Measurements from ENCODE around the gene KIN. TPM values are rescaled to one million over a fixed set of nuclear protein-coding genes. Genes with fewer than 3 reads are reported as not detected.
"Not testable (repeated sequence)": the region's sequence is repeated elsewhere in the genome, so short reads cannot be mapped to it uniquely, and the experiment has no call there.

KIN gene
- polyA plus RNA-seq, 2 of the 4 experiments (the other 2 are of a cell fraction) = 8.3 to 19.0 TPM

GRCh38 chr10:7755103-7755502, 32.7 kb downstream of the KIN start:
- no peaks in the 10 kb centered on the region for H3K4me1 ChIP-seq
- no peak for FAIRE-seq
- ATAC-seq = no peak
- CTCF ChIA-PET = interaction anchor here (0.9 to 2.0 kb wide), 2 partner anchors 16 to 43 kb away, joined by 4 to 7 read pairs; no protein-coding TSS in a partner anchor
- no peak overlapping the region for H3K4me2 ChIP-seq
- 96% methylated on average over 3 of the region's 3 CpGs for WGBS (ENCODE audit: missing lambda C conversion rate)
- TF ChIP-seq NPAS2 (CRISPR knock-in tag; IDR thresholded peaks at IDR 0.05; ENCODE audit: borderline replicate concordance) (no peak), SREBF2 (IDR thresholded peaks at IDR 0.05) (no peak), ZSCAN20 (CRISPR knock-in tag; IDR thresholded peaks at IDR 0.05) (no peak), ZNF302 (CRISPR knock-in tag; IDR thresholded peaks at IDR 0.05) (no peak), GATA3 (IDR thresholded peaks at IDR 0.05; ENCODE audit: borderline replicate concordance) (no peak), HOXB13 (CRISPR knock-in tag; IDR thresholded peaks at IDR 0.05; ENCODE audit: low read depth) (no peak), BHLHE40 (IDR thresholded peaks at IDR 0.05; ENCODE audit: low read depth, low read length) (no peak), RNF2 (IDR thresholded peaks at IDR 0.05; ENCODE audit: borderline replicate concordance, low read depth) (no peak), ZC3H11A (IDR thresholded peaks at IDR 0.05) (no peak), JUNB (IDR thresholded peaks at IDR 0.05) (no peak), SMC3 (IDR thresholded peaks at IDR 0.05) (no peak), HOXB5 (CRISPR knock-in tag; IDR thresholded peaks at IDR 0.05) (no peak), TP53 (CRISPR knock-in tag; IDR thresholded peaks at IDR 0.05) (no peak), MYC (IDR thresholded peaks at IDR 0.05; ENCODE audit: borderline replicate concordance, low read length) (no peak)
- H3K27ac ChIP-seq = no peak overlapping the region
- DNase-seq (ENCODE audit: low read depth in 1 of 2, low spot score in 1 of 2) = no peak
- H3K9me3 ChIP-seq = no peaks in the 10 kb centered on the region
- no peak overlapping the region for H3K4me3 ChIP-seq
- POLR2A ChIA-PET = no interaction called here

DNA sequence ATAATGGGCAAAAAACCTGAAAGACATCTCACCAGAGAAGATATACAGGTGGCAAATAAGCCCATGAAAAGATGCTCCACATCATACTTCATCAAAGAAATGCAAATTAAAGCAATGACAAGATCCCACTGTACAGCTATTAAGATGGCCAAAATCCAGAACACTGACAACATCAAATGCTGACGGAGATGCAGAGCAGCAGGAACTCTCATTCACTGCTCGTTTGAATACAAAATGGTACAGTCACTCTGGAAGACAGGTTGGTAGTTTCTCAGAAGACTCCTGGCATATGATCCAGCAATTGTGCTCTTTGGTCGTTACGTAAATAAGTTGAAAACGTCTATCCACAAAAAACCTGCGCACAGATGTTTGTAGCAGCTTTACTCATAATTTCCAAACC, 35.5 kb downstream of the KIN start:
- DNase-seq (ENCODE audit: low read depth in 1 of 2, low spot score in 1 of 2) (no peak), ATAC-seq (no peak), FAIRE-seq (no peak)
- Histone ChIP-seq H3K4me1 (no peaks in the 10 kb centered on the region), H3K27ac (no peak overlapping the region), H3K4me3 (no peak overlapping the region), H3K9me3 (no peaks in the 10 kb centered on the region), H3K4me2 (no peak overlapping the region)
- WGBS (ENCODE audit: missing lambda C conversion rate) = 94% methylated on average over 6 of the region's 6 CpGs
- TF ChIP-seq JUN (IDR thresholded peaks at IDR 0.05) (no peak), SMC3 (IDR thresholded peaks at IDR 0.05) (no peak)
- POLR2A ChIA-PET = interaction anchor here (1.6 kb wide), 1 partner anchor 52 kb away, joined by 3 read pairs; no protein-coding TSS in a partner anchor
- CTCF ChIA-PET = interaction anchor here (1.2 kb wide), 1 partner anchor 227 kb away, joined by 3 read pairs; no protein-coding TSS in a partner anchor

DNA sequence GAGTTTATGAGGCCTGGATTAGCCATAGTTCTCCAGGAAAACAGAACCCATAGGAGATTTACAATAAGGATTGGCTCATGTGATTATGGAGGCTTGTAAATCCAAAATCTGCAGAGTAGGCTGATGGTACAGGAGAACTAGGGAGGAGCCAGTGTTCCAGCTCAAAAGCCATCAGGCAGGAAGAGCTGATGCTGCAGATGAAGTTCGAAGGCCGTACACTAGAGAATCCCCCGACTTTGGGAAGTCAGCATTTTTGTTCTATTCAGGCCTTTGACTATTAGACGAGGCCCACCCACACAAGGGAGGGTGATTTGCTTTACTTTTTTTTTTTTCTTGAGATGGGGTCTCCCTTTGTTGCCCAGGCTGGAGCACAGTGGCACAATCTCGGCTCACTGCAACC, 37.6 kb downstream of the KIN start:
- no peak for DNase-seq (ENCODE audit: low read depth in 1 of 2, low spot score in 1 of 2)
- no peak overlapping the region for H3K4me2 ChIP-seq
- no peak overlapping the region for H3K27ac ChIP-seq
- H3K9me3 ChIP-seq = no peaks in the 10 kb centered on the region
- CTCF ChIA-PET = interaction anchor here (1.5 kb wide), 1 partner anchor 225 kb away, joined by 4 read pairs; no protein-coding TSS in a partner anchor
- no peaks in the 10 kb centered on the region for H3K4me1 ChIP-seq
- no peak for FAIRE-seq
- TF ChIP-seq NFE2L2 (conservative IDR thresholded peaks at IDR 0.05; ENCODE audit: low read length) = no peak
- ATAC-seq = no peak
- POLR2A ChIA-PET = interaction anchor here (0.7 kb wide), 1 partner anchor 560 kb away, joined by 4 read pairs; no protein-coding TSS in a partner anchor
- no peak overlapping the region for H3K4me3 ChIP-seq
- WGBS (ENCODE audit: missing lambda C conversion rate) = 95% methylated on average over 5 of the region's 5 CpGs

DNA sequence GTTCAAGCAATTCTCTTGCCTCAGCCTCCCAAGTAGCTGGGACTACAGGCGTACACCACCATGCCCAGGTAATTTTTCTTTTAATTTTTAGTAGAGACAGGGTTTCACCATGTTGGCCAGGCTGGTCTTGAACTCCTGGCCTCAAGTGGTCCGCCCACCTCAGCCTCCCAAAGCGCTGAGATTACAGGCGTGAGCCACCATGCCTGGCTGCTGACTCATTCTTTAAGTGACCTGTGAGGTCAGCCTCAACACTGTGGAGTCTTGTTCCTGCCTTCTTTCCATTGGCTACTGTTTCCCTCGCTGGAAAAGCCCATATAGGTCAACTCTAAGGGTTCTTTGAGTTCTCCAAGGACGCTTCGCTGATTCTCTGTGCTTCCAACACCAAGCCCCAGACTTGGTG, 39.2 kb downstream of the KIN start:
- WGBS (ENCODE audit: missing lambda C conversion rate) = 80% methylated on average over 7 of the region's 7 CpGs
- FAIRE-seq; H3K9me3 ChIP-seq; H3K4me3 ChIP-seq; H3K4me1 ChIP-seq; H3K4me2 ChIP-seq; POLR2A ChIA-PET; DNase-seq (ENCODE audit: low read depth in 1 of 2, low spot score in 1 of 2); ATAC-seq; H3K27ac ChIP-seq: not testable (repeated sequence)
- CTCF ChIA-PET = interaction anchor here (0.7 kb wide), 1 partner anchor 10 kb away, joined by 3 read pairs; no protein-coding TSS in a partner anchor

DNA sequence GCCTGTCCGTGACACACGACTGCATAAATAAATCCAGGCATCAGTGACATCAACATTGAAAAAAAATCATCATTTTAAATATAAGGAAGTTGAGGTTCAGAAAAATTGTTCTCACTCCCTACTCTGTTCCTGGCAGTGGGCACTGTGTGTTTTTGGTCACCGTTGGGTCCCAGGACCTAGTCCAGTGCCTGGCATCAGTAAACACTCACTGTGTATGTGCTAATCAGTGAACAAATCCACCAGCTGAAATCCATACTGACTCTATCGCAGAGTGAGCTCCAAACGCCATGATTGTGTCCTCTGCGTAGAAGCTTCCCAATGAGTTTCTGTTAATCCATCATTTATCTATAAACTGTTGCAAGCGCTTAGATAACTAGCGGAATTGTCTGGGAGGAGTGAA, 43.5 kb downstream of the KIN start:
- CTCF ChIA-PET = no interaction called here
- WGBS (ENCODE audit: missing lambda C conversion rate) = 81% methylated on average over 8 of the region's 8 CpGs
- TF ChIP-seq, protein P1, sequence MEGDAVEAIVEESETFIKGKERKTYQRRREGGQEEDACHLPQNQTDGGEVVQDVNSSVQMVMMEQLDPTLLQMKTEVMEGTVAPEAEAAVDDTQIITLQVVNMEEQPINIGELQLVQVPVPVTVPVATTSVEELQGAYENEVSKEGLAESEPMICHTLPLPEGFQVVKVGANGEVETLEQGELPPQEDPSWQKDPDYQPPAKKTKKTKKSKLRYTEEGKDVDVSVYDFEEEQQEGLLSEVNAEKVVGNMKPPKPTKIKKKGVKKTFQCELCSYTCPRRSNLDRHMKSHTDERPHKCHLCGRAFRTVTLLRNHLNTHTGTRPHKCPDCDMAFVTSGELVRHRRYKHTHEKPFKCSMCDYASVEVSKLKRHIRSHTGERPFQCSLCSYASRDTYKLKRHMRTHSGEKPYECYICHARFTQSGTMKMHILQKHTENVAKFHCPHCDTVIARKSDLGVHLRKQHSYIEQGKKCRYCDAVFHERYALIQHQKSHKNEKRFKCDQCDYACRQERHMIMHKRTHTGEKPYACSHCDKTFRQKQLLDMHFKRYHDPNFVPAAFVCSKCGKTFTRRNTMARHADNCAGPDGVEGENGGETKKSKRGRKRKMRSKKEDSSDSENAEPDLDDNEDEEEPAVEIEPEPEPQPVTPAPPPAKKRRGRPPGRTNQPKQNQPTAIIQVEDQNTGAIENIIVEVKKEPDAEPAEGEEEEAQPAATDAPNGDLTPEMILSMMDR (IDR thresholded peaks at IDR 0.05) = no peak
- TF ChIP-seq ZNF302 (CRISPR knock-in tag; IDR thresholded peaks at IDR 0.05) = no peak
- no peak for TF ChIP-seq EP300 (IDR thresholded peaks at IDR 0.05)
- TF ChIP-seq ZFP36 (IDR thresholded peaks at IDR 0.05; ENCODE audit: borderline replicate concordance, partially characterized antibody) = no peak
- TF ChIP-seq HEYL (CRISPR knock-in tag; IDR thresholded peaks at IDR 0.05) = no peak
- no peak for TF ChIP-seq JUNB (IDR thresholded peaks at IDR 0.05)
- no peak for TF ChIP-seq HOXA7 (CRISPR knock-in tag; IDR thresholded peaks at IDR 0.05)
- TF ChIP-seq BHLHE40 (IDR thresholded peaks at IDR 0.05; ENCODE audit: low read depth, low read length) = no peak
- TF ChIP-seq GATA3 (IDR thresholded peaks at IDR 0.05; ENCODE audit: borderline replicate concordance) = no peak
- TF ChIP-seq MAZ (IDR thresholded peaks at IDR 0.05; ENCODE audit: borderline replicate concordance, low read depth, low read length) = no peak
- TF ChIP-seq RAD21 (conservative IDR thresholded peaks at IDR 0.05 in 1 of 2, IDR thresholded peaks at IDR 0.05 in 1 of 2) = no peak
- TF ChIP-seq FOSL2 (IDR thresholded peaks at IDR 0.05) = no peak
- no peak for TF ChIP-seq FOSL2 (CRISPR knock-in tag; IDR thresholded peaks at IDR 0.05)
- no peak for TF ChIP-seq RCOR1 (IDR thresholded peaks at IDR 0.05; ENCODE audit: low read depth, low read length)
- no peak for TF ChIP-seq HOXB5 (CRISPR knock-in tag; IDR thresholded peaks at IDR 0.05)
- TF ChIP-seq ESRRA (IDR thresholded peaks at IDR 0.05; ENCODE audit: borderline replicate concordance, low read length) = no peak
- no peak for TF ChIP-seq NPAS2 (CRISPR knock-in tag; IDR thresholded peaks at IDR 0.05; ENCODE audit: borderline replicate concordance)
- TF ChIP-seq MAFK (IDR thresholded peaks at IDR 0.05; ENCODE audit: partially characterized antibody) = no peak
- no peak for TF ChIP-seq RFX5 (IDR thresholded peaks at IDR 0.05)

More for the DNA sequence above, 43.5 kb downstream of the KIN start:
- Histone ChIP-seq H3K4me3 (no peak overlapping the region), H3K27ac (no peak overlapping the region), H3K4me1 (no peaks in the 10 kb centered on the region), H3K9me3 (no peaks in the 10 kb centered on the region), H3K4me2 (no peak overlapping the region)
- ATAC-seq (no peak), DNase-seq (ENCODE audit: low read depth in 1 of 2, low spot score in 1 of 2) (no peak), FAIRE-seq (no peak)
- POLR2A ChIA-PET = no interaction called here
